ENCODE measurements around the gene LRCOL1.

DNA sequence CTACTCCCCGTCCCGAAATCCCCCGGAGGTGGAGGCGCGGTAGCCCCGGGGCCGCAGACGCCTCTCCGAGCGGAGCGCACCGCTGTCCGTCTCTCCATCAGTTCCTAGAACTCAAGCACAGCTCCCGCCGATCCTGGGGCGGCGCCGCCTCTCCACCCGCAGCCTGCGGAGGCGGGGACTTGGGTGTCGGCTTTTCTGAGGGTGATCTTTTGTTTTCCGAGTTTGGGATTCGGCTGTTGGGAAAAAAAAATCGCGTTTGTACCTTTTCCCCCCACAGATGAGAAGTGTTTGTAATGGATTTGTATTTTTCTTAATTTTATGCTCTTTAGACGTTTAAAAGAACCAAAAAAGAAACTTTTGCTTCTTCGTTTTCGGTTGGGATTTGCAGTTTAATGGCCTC lies 26.6 kb downstream of the LRCOL1 start:
- no peak for TF ChIP-seq TCF12 (IDR thresholded peaks at IDR 0.05; ENCODE audit: low read depth, low read length)
- TF ChIP-seq EZH2 (IDR thresholded peaks at IDR 0.05; ENCODE audit: borderline replicate concordance, control insufficient read depth, low read depth, low read length), result no peak
- no peak for TF ChIP-seq ZNF274 (IDR thresholded peaks at IDR 0.05; ENCODE audit: insufficient read depth, insufficient read length)
- TF ChIP-seq ETV6 (conservative IDR thresholded peaks at IDR 0.05 in 1 of 2, IDR thresholded peaks at IDR 0.05 in 1 of 2; ENCODE audit: borderline replicate concordance in 1 of 2, low read depth in 1 of 2), result no peak
- TF ChIP-seq HDAC6 (IDR thresholded peaks at IDR 0.05; ENCODE audit: unreplicated experiment), result no peak
- TF ChIP-seq EP300 (IDR thresholded peaks at IDR 0.05; ENCODE audit: borderline replicate concordance in 1 of 2, control insufficient read depth in 1 of 2, low read depth in 2 of 2, low read length in 2 of 2), result no peak
- TF ChIP-seq NFYB (IDR thresholded peaks at IDR 0.05; ENCODE audit: insufficient read depth, low read depth, low read length), result no peak
- no peak for TF ChIP-seq GABPA (IDR thresholded peaks at IDR 0.05; ENCODE audit: low read depth)
- TF ChIP-seq SIN3A (IDR thresholded peaks at IDR 0.05; ENCODE audit: low read depth, low read length), result no peak
